NCI-H1694 treated with DMSO at 0.1 percent for 48 hours (cell line): ENCODE results near the gene ANTXR1.
"Not testable (repeated sequence)": the region's sequence is repeated elsewhere in the genome, so short reads cannot be mapped to it uniquely, and the experiment has no call there.

Source experiments
- DNase-seq: peaks from one replicate; lab custom pipeline; 2025; lab: John Stamatoyannopoulos, UW

ANTXR1 gene

GRCh38 chr2:69238449-69239031 lies 225.6 kb downstream of the ANTXR1 start:
- DNase-seq = no peak

- DNase-seq = no peak
Measured at GRCh38 chr2:69241093-69241492, 228.1 kb downstream of the ANTXR1 start.

- no peak for DNase-seq
Measured at GRCh38 chr2:69241664-69242514, 228.9 kb downstream of the ANTXR1 start.

- DNase-seq = no peak
Measured at GRCh38 chr2:69242651-69243051, 229.7 kb downstream of the ANTXR1 start.

- no peak for DNase-seq
Measured at GRCh38 chr2:69243652-69244051, 230.7 kb downstream of the ANTXR1 start.

GRCh38 chr2:69244882-69245281 lies 231.9 kb downstream of the ANTXR1 start:
- no peak for DNase-seq

GRCh38 chr2:69247583-69247982 lies 234.6 kb downstream of the ANTXR1 start:
- no peak for DNase-seq

- DNase-seq = no peak
Measured at GRCh38 chr2:69248232-69248631, 235.3 kb downstream of the ANTXR1 start.

- no peak for DNase-seq
Measured at GRCh38 chr2:69250981-69251380, 238.0 kb downstream of the ANTXR1 start.

GRCh38 chr2:69251943-69252342 lies 239.0 kb downstream of the ANTXR1 start:
- no peak for DNase-seq

- DNase-seq = no peak
Measured at GRCh38 chr2:69253112-69253511, 240.1 kb downstream of the ANTXR1 start.

- no peak for DNase-seq
Measured at GRCh38 chr2:69253611-69254301, 240.8 kb downstream of the ANTXR1 start.

GRCh38 chr2:69255760-69256159 lies 242.8 kb downstream of the ANTXR1 start:
- DNase-seq = no peak

GRCh38 chr2:69259994-69260591 lies 247.1 kb downstream of the ANTXR1 start:
- not testable (repeated sequence) for DNase-seq

GRCh38 chr2:69260666-69261065 lies 247.7 kb downstream of the ANTXR1 start:
- DNase-seq = no peak

GRCh38 chr2:69269330-69269729 lies 256.4 kb downstream of the ANTXR1 start:
- DNase-seq = no peak

GRCh38 chr2:69271831-69272257 lies 258.9 kb downstream of the ANTXR1 start:
- DNase-seq = no peak

GRCh38 chr2:69272803-69273471 lies 260.0 kb downstream of the ANTXR1 start:
- DNase-seq = no peak

- no peak for DNase-seq
Measured at GRCh38 chr2:69275490-69275889, 262.5 kb downstream of the ANTXR1 start.

- no peak for DNase-seq
Measured at GRCh38 chr2:69278366-69278765, 265.4 kb downstream of the ANTXR1 start.

- DNase-seq = no peak
Measured at GRCh38 chr2:69279211-69279610, 266.2 kb downstream of the ANTXR1 start.
